Fibroblast of lung (primary cell): ENCODE data around the gene TSTD2.

Experiments
- CTCF ChIP-seq, 2 donors: IDR thresholded peaks in 1 of 2; conservative IDR thresholded peaks in 1 of 2; 1 replicate in 1 of 2; 2 replicates in 1 of 2; pipeline ENCODE4 v1.5.1; 2011 to 2012; ENCODE audit warnings: low read length in 2 of 2, control low read depth in 1 of 2, inconsistent platforms in 1 of 2, low read depth in 1 of 2, mild to moderate bottlenecking in 1 of 2
- EZH2 ChIP-seq: IDR thresholded peaks from 2 replicates; pipeline ENCODE4 v1.5.1; 2012; ENCODE audit warnings: low read length, control low read depth, mild to moderate bottlenecking; ENCODE audit errors: missing control alignments

GRCh38 chr9:97591535-97591934, 41.6 kb downstream of the TSTD2 start:
- TF ChIP-seq CTCF (conservative IDR thresholded peaks at IDR 0.05 in 1 of 2, IDR thresholded peaks at IDR 0.05 in 1 of 2; ENCODE audit: low read depth in 1 of 2, low read length in 2 of 2) = no peak
- TF ChIP-seq EZH2 = no peak
